ENCODE measurements around the gene DNM2. TPM values are rescaled to one million over a fixed set of nuclear protein-coding genes. Genes with fewer than 3 reads are reported as not detected.

Gene DNM2
- total RNA-seq, 1 experiment from 2014 or later = 125 TPM

DNA sequence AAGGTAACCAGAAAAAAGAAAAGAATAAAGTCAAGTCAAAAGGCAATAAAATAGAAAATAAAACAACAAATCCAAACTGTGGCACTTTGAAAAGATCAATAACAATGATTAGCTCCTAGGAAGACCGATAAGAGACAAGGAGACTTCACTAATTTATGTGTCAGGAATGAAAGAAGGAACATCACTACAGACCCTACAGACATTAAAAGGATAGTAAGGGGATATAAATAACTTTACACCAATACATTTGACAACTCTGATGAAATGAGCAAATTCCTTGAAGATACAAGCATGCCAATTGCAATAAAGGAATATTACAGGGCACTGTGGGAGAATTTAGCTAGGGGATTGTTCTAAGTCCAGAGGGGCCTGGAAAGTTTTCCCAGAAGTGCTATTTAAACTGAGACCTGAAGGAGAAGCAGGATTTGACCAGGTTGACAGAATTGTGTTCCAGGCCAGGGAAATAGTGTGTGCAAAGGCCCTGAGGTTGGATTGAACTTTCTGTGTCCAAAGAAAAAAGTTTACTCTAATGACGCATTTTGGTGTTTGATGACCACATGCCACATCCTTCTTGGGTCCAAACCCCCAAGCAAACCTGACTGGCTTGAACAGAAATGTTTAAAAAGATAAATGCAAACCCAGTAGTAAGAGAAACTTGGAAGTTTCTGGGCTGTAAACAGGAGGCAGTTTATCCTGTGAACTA is 128.8 kb downstream of the DNM2 start:
- no peaks in the 10 kb centered on the region for H3K9me3 ChIP-seq (ENCODE audit: control insufficient read depth, insufficient read depth, low read depth, low read length)
- in situ Hi-C loops (cut with HindIII; ENCODE audit: low pct_unique_long_range_greater_than_20kb, low sequenced_read_pairs) (no loop called here), intact Hi-C loops (cut with micrococcal nuclease; ENCODE audit: unreplicated experiment) (no loop called here)
- no peak overlapping the region for H3K27ac ChIP-seq (ENCODE audit: low read length)
- TF ChIP-seq, protein P1, sequence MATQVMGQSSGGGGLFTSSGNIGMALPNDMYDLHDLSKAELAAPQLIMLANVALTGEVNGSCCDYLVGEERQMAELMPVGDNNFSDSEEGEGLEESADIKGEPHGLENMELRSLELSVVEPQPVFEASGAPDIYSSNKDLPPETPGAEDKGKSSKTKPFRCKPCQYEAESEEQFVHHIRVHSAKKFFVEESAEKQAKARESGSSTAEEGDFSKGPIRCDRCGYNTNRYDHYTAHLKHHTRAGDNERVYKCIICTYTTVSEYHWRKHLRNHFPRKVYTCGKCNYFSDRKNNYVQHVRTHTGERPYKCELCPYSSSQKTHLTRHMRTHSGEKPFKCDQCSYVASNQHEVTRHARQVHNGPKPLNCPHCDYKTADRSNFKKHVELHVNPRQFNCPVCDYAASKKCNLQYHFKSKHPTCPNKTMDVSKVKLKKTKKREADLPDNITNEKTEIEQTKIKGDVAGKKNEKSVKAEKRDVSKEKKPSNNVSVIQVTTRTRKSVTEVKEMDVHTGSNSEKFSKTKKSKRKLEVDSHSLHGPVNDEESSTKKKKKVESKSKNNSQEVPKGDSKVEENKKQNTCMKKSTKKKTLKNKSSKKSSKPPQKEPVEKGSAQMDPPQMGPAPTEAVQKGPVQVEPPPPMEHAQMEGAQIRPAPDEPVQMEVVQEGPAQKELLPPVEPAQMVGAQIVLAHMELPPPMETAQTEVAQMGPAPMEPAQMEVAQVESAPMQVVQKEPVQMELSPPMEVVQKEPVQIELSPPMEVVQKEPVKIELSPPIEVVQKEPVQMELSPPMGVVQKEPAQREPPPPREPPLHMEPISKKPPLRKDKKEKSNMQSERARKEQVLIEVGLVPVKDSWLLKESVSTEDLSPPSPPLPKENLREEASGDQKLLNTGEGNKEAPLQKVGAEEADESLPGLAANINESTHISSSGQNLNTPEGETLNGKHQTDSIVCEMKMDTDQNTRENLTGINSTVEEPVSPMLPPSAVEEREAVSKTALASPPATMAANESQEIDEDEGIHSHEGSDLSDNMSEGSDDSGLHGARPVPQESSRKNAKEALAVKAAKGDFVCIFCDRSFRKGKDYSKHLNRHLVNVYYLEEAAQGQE (IDR thresholded peaks at IDR 0.05; ENCODE audit: insufficient read depth in 1 of 2, low read depth in 2 of 2, low read length in 1 of 2) = no peak
- TF ChIP-seq POLR2AphosphoS5 (IDR thresholded peaks at IDR 0.05; ENCODE audit: low read depth, low read length) (no peak), SIN3A (IDR thresholded peaks at IDR 0.05; ENCODE audit: borderline replicate concordance, insufficient read depth, low read depth, low read length) (no peak), TCF7L2 (IDR thresholded peaks at IDR 0.05; ENCODE audit: low read depth, low read length) (no peak)
- TF ChIP-seq, protein P2, sequence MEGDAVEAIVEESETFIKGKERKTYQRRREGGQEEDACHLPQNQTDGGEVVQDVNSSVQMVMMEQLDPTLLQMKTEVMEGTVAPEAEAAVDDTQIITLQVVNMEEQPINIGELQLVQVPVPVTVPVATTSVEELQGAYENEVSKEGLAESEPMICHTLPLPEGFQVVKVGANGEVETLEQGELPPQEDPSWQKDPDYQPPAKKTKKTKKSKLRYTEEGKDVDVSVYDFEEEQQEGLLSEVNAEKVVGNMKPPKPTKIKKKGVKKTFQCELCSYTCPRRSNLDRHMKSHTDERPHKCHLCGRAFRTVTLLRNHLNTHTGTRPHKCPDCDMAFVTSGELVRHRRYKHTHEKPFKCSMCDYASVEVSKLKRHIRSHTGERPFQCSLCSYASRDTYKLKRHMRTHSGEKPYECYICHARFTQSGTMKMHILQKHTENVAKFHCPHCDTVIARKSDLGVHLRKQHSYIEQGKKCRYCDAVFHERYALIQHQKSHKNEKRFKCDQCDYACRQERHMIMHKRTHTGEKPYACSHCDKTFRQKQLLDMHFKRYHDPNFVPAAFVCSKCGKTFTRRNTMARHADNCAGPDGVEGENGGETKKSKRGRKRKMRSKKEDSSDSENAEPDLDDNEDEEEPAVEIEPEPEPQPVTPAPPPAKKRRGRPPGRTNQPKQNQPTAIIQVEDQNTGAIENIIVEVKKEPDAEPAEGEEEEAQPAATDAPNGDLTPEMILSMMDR (IDR thresholded peaks at IDR 0.05) = no peak
- H3K4me1 ChIP-seq (ENCODE audit: control insufficient read depth, insufficient read depth, low read length) = no peaks in the 10 kb centered on the region
- ATAC-seq (no peak), DNase-seq (ENCODE audit: low read depth, low spot score) (no peak)
- H3K4me3 ChIP-seq (ENCODE audit: low read depth in 2 of 2, low read length in 2 of 2) = no peak overlapping the region
- no peaks in the 10 kb centered on the region for H3K27me3 ChIP-seq (ENCODE audit: control insufficient read depth, insufficient read depth, low read length)
- no TSS peak for BruUV-seq (replicated peaks)
- no peaks in the 10 kb centered on the region for H3K36me3 ChIP-seq (ENCODE audit: control insufficient read depth, insufficient read depth, low read length)
- CTCF ChIA-PET = interaction anchor here (1.1 kb wide), 1 partner anchor 12 kb away, joined by 5 read pairs; no protein-coding TSS in a partner anchor
- POLR2A ChIA-PET = no interaction called here

DNA sequence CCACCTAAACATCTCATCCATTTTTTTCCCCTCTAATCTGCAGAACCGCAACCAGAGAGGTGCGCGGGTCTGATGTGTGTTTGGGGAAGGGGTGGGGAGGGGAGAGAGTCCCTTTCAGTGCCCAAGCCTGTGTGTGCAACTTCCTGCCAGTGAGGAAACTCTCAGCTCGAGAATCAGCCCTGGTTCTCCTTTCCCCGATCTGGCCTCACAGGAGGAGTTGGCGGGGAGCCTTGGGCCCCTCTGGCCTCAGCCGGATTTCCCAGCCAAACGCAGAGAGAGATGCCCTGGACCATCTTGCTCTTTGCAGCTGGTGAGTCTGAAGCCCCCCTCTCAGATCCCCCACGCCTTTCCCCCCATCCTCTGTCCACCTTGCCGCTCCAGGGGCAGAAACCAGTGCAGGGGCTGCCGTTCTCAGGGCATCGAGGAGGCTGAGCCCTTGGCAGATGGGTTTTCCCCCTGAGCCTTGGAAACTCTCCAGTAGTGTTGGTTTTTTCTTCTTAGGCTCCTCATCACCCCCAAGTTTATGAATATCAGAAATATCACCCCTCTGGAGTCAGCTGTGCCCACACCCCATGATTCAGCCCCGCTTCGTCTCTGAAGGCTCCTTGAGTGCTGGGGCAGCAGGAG is 130.5 kb downstream of the DNM2 start, which contains the start of gene C19orf38:
Gene C19orf38, plus strand, starts transcription at position 186 of the 627 bp plus-strand sequence. Its CDS starts 94 bp downstream, at position 280.
- ChIA-PET CTCF (interaction anchor here (1.0 kb wide), 1 partner anchor 10 kb away, joined by 4 read pairs; no protein-coding TSS in a partner anchor), POLR2A (no interaction called here)
- in situ Hi-C loops (cut with HindIII; ENCODE audit: low pct_unique_long_range_greater_than_20kb, low sequenced_read_pairs) = no loop called here
- Histone ChIP-seq H3K9me3 (ENCODE audit: control insufficient read depth, insufficient read depth, low read depth, low read length) (no peaks in the 10 kb centered on the region), H3K27ac (ENCODE audit: low read length) (no peak within 1 kb of the TSS), H3K4me3 (ENCODE audit: low read depth in 2 of 2, low read length in 2 of 2) (no peak within 1 kb of the TSS), H3K36me3 (ENCODE audit: control insufficient read depth, insufficient read depth, low read length) (no peaks in the 10 kb centered on the region), H3K4me1 (ENCODE audit: control insufficient read depth, insufficient read depth, low read length) (no peaks in the 10 kb centered on the region), H3K27me3 (ENCODE audit: control insufficient read depth, insufficient read depth, low read length) (no peaks in the 10 kb centered on the region)
- intact Hi-C loops (cut with micrococcal nuclease; ENCODE audit: unreplicated experiment) = no loop called here
- ATAC-seq (no peak), DNase-seq (ENCODE audit: low read depth, low spot score) (no peak)
- no peak for TF ChIP-seq SIN3A (IDR thresholded peaks at IDR 0.05; ENCODE audit: borderline replicate concordance, insufficient read depth, low read depth, low read length)
- TF ChIP-seq, protein P1 (IDR thresholded peaks at IDR 0.05; ENCODE audit: insufficient read depth in 1 of 2, low read depth in 2 of 2, low read length in 1 of 2) = no peak
- TF ChIP-seq, protein P2 (IDR thresholded peaks at IDR 0.05) = no peak
- no peak for TF ChIP-seq TCF7L2 (IDR thresholded peaks at IDR 0.05; ENCODE audit: low read depth, low read length)
- TF ChIP-seq POLR2AphosphoS5 (IDR thresholded peaks at IDR 0.05; ENCODE audit: low read depth, low read length) = no peak
- no TSS peak for BruUV-seq (replicated peaks)
